Hepatocyte (in vitro differentiated cells): ENCODE data around the gene PATE2. TPM values are rescaled to one million over a fixed set of nuclear protein-coding genes. Genes with fewer than 3 reads are reported as not detected.

Source experiments
- DNase-seq: peaks from one replicate; pipeline ENCODE4 v3.0.0-alpha.2; 2016; ENCODE audit warnings: low spot score
- H2AFZ ChIP-seq: fragments of 200-600 bp; sonication (generic); 2 replicates; pipeline ENCODE4 v1.6.0; 2016; ENCODE audit warnings: antibody characterized with exemption, mild to moderate bottlenecking
- H3K27ac ChIP-seq: fragments of 200-600 bp; sonication (generic); 2 replicates; pipeline ENCODE4 v1.5.1; 2016; ENCODE audit warnings: mild to moderate bottlenecking
- H3K27me3 ChIP-seq: fragments of 200-600 bp; sonication (generic); 2 replicates; pipeline ENCODE4 v1.6.1; 2016
- H3K36me3 ChIP-seq: fragments of 200-600 bp; sonication (generic); replicated peaks from 2 replicates; pipeline ENCODE4 v1.5.1; 2016; ENCODE audit warnings: low read depth; ENCODE audit not compliant: insufficient read depth
- H3K4me1 ChIP-seq: fragments of 200-600 bp; sonication (generic); 2 replicates; pipeline ENCODE4 v1.5.1; 2016; ENCODE audit warnings: mild to moderate bottlenecking, moderate library complexity; ENCODE audit not compliant: insufficient read depth
- H3K4me2 ChIP-seq: fragments of 200-600 bp; sonication (generic); 2 replicates; pipeline ENCODE4 v1.6.0; 2016
- H3K4me3 ChIP-seq: fragments of 200-600 bp; sonication (generic); 2 replicates; pipeline ENCODE4 v1.5.1; 2016; ENCODE audit warnings: mild to moderate bottlenecking
- H3K79me2 ChIP-seq: fragments of 200-600 bp; sonication (generic); 2 replicates; pipeline ENCODE4 v1.6.0; 2017; ENCODE audit warnings: mild to moderate bottlenecking
- H3K9me2 ChIP-seq: fragments of 200-600 bp; sonication (generic); replicated peaks from 2 replicates; pipeline ENCODE4 v1.6.0; 2017; ENCODE audit warnings: mild to moderate bottlenecking; ENCODE audit not compliant: insufficient read depth
- H3K9me3 ChIP-seq: fragments of 200-600 bp; sonication (generic); 2 replicates; pipeline ENCODE4 v1.5.1; 2016; ENCODE audit warnings: low read depth, mild to moderate bottlenecking
- H4K20me1 ChIP-seq: fragments of 200-600 bp; sonication (generic); 2 replicates; pipeline ENCODE4 v1.6.0; 2016; ENCODE audit warnings: mild to moderate bottlenecking; ENCODE audit not compliant: insufficient read depth, poor library complexity, severe bottlenecking
- EZH2 ChIP-seq: fragments of 200-600 bp; sonication (generic); IDR thresholded peaks from 2 replicates; pipeline ENCODE4 v1.6.1; 2016; ENCODE audit warnings: antibody characterized with exemption, mild to moderate bottlenecking, borderline replicate concordance
- EZH2phosphoT487 ChIP-seq: fragments of 200-600 bp; sonication (generic); IDR thresholded peaks from one replicate; pipeline ENCODE4 v1.6.1; 2018; ENCODE audit warnings: antibody characterized with exemption, mild to moderate bottlenecking, low read depth, moderate library complexity; ENCODE audit not compliant: unreplicated experiment, severe bottlenecking
- WGBS: methylation state at CpG from one replicate; pipeline ENCODE4 v1.1.6; 2016; ENCODE audit warnings: low lambda C conversion rate; ENCODE audit errors: missing lambda C conversion rate; 5-methylcytosine and 5-hydroxymethylcytosine counted together
- polyA plus RNA-seq: library from polyadenylated mRNA; unstranded; fragments of >200 nt; fragmentation: Nextera tagmentation; extraction: Ambion mirVana; gene quantifications from 2 replicates; pipeline ENCODE4 v1.2.1, GENCODE V29; 2016
- total RNA-seq: library from RNA; depleted of rRNA; stranded (reverse); fragments of >200 nt; gene quantifications from 2 replicates; pipeline ENCODE4 v1.2.3, GENCODE V29; 2014
- TF ChIP-seq, protein P1 (sequence below): fragments of 200-600 bp; sonication (generic); IDR thresholded peaks from 2 replicates; pipeline ENCODE4 v1.5.1; 2016; ENCODE audit warnings: antibody characterized with exemption, mild to moderate bottlenecking; ENCODE audit not compliant: poor library complexity

PATE2 gene
- total and polyA plus RNA-seq, 2 experiments from 2014 or later: 0.16 TPM; not detected in 1

DNA sequence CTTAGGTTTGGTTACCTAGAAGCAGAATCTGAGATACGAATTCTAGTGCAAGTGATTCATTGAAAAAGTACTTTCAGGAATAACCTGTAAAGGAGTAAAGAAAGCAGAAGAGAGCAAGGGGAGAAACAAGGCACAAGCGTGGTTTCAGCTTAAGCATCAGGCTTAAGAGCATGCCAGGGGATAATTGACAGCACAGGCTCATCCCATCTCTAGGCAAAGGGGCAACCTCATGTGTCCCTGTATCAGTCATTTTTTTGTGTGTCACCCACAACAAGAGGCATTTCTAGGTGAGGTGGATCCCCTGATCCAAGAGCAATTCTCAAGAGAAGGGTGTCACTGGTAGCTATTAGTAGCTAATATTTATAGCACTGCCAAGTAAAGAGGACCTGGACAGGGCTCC is 8.0 kb downstream of the PATE2 start:
- H3K9me3 ChIP-seq: no peaks in the 10 kb centered on the region

DNA sequence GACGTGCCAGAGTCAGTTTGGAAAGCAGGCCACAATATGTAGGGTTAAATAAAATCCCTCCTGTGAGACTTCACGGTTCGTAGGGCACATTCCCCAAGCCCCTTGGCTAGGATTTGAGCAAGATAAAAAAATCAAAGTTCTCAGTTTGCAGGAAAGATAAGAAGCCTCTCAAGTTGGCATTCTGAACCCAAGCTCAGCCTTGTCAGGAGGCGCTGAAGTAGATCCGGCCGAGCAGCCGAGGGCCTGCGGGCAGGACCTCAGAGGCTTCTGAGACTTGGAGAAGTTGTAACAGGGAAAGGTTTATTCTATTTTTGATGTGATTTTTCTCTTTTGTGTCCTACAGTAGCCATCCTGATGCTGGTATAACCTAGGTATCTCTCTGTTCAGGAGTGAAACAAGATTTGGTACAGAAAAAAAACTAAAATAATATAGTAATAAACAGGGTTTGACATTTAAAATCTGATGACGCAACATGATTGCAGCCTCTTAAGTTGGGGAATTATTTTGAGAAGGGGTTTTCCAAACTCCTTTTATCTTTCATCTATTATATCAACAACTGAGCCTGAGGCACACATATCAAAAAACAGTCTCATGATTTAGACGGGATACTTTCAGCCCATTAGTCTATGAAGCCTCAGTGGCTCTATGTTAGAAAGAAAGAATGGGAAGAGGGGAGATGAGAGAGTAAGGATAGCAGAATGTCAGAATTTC is 10.1 kb downstream of the PATE2 start:
- Histone ChIP-seq H4K20me1 (no peaks in the 10 kb centered on the region), H3K9me3 (no peaks in the 10 kb centered on the region), H3K36me3 (no peaks in the 10 kb centered on the region), H3K4me2 (no peak overlapping the region), H3K27me3 (no peaks in the 10 kb centered on the region), H3K4me3 (no peak overlapping the region), H3K79me2 (no peaks in the 10 kb centered on the region), H3K27ac (no peak overlapping the region), H2AFZ (no peak overlapping the region), H3K4me1 (no peaks in the 10 kb centered on the region), H3K9me2 (no peaks in the 10 kb centered on the region)
- TF ChIP-seq EZH2phosphoT487: no peak
- TF ChIP-seq, protein P1, sequence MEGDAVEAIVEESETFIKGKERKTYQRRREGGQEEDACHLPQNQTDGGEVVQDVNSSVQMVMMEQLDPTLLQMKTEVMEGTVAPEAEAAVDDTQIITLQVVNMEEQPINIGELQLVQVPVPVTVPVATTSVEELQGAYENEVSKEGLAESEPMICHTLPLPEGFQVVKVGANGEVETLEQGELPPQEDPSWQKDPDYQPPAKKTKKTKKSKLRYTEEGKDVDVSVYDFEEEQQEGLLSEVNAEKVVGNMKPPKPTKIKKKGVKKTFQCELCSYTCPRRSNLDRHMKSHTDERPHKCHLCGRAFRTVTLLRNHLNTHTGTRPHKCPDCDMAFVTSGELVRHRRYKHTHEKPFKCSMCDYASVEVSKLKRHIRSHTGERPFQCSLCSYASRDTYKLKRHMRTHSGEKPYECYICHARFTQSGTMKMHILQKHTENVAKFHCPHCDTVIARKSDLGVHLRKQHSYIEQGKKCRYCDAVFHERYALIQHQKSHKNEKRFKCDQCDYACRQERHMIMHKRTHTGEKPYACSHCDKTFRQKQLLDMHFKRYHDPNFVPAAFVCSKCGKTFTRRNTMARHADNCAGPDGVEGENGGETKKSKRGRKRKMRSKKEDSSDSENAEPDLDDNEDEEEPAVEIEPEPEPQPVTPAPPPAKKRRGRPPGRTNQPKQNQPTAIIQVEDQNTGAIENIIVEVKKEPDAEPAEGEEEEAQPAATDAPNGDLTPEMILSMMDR: no peak
- no peak for TF ChIP-seq EZH2
- 34% methylated on average over 10 of the region's 10 CpGs for WGBS
- DNase-seq: no peak

More for the DNA sequence above, 8.0 kb downstream of the PATE2 start:
- Histone ChIP-seq H3K27ac (no peak overlapping the region), H3K36me3 (no peaks in the 10 kb centered on the region), H2AFZ (no peak overlapping the region), H3K79me2 (no peaks in the 10 kb centered on the region), H3K4me1 (no peaks in the 10 kb centered on the region), H3K4me2 (no peak overlapping the region), H3K9me2 (no peaks in the 10 kb centered on the region), H4K20me1 (no peaks in the 10 kb centered on the region), H3K4me3 (no peak overlapping the region), H3K27me3 (no peaks in the 10 kb centered on the region)
- WGBS: 78% methylated on average over 2 of the region's 2 CpGs
- DNase-seq: no peak
- TF ChIP-seq EZH2phosphoT487 (no peak), EZH2 (no peak)
- TF ChIP-seq, protein P1: no peak

DNA sequence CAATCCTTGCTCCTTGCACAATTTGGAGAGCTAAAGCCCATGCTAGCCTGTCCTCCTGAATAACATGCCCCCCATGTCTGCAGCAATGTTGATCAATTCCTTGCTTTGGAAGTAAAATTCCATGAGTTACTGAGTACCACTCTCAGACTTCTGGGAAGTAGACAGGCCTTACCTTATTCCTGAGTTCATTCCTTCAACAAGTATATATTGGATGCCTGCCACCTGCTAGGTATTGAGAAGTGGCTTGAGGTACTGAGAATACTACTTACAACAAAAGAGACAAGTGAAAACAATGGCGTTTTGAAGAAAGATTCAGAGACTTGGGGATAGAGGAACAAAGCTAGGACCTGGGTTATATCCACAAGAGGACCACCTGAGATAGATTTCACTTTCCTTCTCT is 12.4 kb downstream of the PATE2 start:
- H3K79me2 ChIP-seq: no peaks in the 10 kb centered on the region
- no peaks in the 10 kb centered on the region for H3K27me3 ChIP-seq
- TF ChIP-seq EZH2: no peak
- TF ChIP-seq, protein P1: no peak
- TF ChIP-seq EZH2phosphoT487: no peak
- no peak overlapping the region for H3K27ac ChIP-seq
- no peaks in the 10 kb centered on the region for H3K36me3 ChIP-seq
- no peaks in the 10 kb centered on the region for H3K4me1 ChIP-seq
- no peak overlapping the region for H3K4me3 ChIP-seq
- no peaks in the 10 kb centered on the region for H3K9me3 ChIP-seq
- no peak for DNase-seq
- H4K20me1 ChIP-seq: no peaks in the 10 kb centered on the region
- H3K9me2 ChIP-seq: no peaks in the 10 kb centered on the region
- H2AFZ ChIP-seq: no peak overlapping the region
- WGBS: 62% methylated on average over 1 of the region's 1 CpG
- no peak overlapping the region for H3K4me2 ChIP-seq

DNA sequence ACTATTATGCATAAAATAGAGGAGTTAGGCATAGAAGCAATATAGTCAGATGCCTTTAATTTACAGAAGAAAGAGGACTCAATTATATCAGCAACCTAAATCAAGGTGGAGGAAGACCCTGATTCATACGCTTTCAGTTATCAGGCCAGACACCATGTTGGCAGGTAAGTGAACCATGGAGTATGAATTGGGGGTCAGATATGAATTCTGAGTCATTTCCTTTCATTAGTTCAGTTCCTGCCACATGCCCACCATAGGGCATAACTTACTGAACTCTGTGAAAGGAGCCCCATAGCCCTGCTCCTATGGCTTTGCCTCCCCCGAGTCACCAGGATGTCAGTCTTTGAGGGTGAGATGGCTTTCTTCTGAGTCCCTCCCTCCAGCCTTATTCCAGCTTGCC is 15.1 kb downstream of the PATE2 start:
- Histone ChIP-seq H2AFZ (no peak overlapping the region), H3K4me2 (no peak overlapping the region), H3K79me2 (no peaks in the 10 kb centered on the region), H3K4me3 (no peak overlapping the region), H3K9me2 (no peaks in the 10 kb centered on the region), H3K9me3 (no peaks in the 10 kb centered on the region), H4K20me1 (no peaks in the 10 kb centered on the region), H3K27ac (no peak overlapping the region), H3K27me3 (no peaks in the 10 kb centered on the region), H3K4me1 (no peaks in the 10 kb centered on the region), H3K36me3 (no peaks in the 10 kb centered on the region)
- no peak for DNase-seq
- TF ChIP-seq, protein P1: no peak
- TF ChIP-seq EZH2: no peak
- TF ChIP-seq EZH2phosphoT487: no peak
- WGBS: 93% methylated on average over 2 of the region's 2 CpGs
